HG03103 (cell line): ENCODE results near the gene ZNF408.

Experiments
- ATAC-seq: cut with Tn5 transposase; IDR thresholded peaks from one replicate; pipeline ENCODE4 v1.9.1; 2021; ENCODE audit warnings: low read depth; ENCODE audit not compliant: unreplicated experiment

The ZNF408 gene

DNA sequence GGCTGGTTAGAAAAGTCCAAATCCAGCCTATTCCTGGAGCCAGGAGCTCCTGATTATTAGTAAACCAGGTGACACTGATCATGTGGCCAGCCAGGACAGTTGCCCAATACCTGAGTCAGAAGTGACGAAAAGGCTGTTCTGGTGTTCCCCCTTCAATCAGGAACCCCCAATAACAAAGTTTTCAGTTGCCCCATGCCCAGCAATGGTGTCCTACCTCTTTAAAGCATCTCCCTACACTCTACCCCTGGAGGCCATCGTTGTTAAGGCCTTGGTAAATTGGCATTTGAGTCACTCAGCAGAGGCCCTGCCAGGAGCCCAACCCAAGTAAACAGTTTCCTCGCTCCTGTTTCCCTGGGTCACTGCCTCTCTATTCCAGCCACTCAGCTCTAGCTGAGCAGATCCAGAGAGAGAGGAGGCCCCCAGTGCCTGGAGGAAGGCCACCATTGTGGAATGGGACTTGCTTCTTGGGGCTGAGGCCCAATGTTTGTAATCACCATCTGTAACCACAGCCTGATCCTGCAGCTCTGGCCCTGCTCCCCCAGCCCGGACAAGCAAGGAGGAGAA, 25.5 kb upstream of the ZNF408 start:
- ATAC-seq, result no peak

DNA sequence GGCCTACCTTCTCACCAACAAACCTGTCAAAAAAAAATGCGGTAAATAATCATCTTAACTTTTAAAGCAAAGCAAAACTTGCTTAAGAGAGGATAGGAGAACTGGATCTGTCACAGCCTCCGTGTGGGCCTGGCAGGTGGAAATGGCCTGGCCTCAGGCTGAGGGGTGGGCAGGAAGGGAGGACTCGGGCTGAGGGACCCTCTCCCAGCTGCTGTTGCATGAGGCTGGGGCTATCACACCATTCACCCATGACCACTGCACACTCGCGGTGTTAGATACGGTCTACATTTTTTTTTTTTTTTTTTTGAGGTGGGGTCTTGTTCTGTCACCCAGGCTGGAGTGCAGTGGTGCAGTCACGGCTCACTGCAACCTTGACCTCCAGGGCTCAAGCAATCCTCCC, 24.9 kb upstream of the ZNF408 start:
- no peak for ATAC-seq

DNA sequence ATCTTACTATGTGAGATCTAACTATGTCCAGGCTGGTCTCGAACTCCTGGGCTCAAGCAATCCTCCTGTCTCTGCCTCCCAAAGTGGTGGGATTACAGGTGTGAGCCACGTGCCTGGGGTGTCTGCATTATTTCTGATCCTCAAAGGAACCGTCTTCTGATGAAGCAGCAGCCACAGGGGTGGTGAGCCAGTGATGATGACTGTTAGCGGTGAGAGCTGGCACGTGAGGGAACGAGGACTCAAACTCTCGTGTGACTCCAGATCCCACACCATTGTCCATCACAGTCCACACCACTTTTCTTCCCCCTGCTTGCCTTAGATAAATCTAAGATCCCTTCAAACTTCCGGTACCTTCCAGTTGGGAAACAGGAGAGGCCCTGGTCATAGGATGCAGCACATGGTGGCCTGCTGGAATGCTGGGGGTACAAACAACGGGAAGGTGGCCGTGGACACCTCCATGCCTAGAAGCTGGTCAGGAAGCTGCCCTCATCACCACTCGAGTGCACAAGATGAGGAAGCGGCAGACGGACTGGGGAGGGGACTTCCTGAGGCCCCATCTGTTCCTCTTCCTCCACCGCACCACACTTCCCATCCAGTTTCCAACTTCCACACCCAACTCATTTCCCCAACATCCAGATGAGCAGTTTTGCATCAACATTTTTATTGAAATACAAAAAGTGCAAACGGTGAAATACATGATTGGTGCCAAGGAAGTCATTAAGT, 24.2 kb upstream of the ZNF408 start:
- no peak for ATAC-seq

DNA sequence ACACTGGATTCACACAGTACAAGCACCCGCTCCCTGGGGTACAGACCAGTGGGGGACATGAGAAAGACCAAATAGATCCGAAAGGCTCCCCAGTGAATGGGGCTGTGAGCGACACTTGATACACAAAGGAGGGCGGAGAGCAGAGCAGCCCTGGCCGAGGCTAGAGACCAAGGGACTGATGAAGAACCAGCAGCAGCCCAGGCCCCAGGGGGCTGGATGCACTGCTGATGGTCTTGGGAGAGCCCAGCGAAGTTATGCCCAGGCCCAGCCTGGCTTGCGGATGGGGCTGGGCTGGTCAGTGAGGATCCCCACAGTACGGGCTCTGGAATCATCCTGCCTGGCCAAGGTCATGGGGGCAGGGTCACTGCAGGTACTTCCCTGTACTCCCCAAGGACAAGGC, 23.7 kb upstream of the ZNF408 start:
- no peak for ATAC-seq

DNA sequence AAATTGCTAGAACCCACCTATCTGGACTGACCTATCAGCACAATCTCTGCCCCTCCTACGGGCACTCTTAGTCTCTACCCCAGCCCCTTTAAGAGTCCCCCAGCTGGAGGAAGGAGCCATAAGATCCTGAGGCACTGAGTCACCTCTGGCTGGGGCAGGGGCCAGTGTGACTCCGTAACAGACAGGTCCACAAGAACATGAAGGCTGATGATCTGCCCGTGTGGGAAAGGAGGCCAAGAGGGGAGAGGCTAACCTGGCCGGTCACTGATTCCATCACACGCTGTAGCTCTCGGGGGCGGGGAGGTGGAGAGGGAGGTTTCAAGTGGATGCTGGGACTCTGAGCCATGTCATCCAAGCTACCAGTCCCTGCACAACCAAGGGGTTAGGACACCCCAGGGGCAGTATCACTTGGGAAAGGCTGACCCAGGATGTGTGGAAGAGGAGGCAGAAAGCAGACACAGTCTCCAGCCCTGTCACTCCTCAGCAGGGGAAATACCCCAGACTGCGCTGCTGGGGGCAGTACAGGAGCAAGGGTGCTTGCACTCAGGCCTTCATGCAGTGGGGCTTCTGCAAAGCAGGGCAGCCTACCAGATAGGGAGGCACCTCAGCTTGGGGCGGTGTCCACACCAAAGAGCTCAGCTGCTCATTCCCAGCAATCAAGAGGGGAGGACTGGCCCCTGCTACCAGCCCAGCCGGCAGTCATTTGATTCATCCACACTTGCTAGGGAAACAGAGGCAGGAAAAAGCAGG, 22.7 kb upstream of the ZNF408 start:
- ATAC-seq, result no peak

DNA sequence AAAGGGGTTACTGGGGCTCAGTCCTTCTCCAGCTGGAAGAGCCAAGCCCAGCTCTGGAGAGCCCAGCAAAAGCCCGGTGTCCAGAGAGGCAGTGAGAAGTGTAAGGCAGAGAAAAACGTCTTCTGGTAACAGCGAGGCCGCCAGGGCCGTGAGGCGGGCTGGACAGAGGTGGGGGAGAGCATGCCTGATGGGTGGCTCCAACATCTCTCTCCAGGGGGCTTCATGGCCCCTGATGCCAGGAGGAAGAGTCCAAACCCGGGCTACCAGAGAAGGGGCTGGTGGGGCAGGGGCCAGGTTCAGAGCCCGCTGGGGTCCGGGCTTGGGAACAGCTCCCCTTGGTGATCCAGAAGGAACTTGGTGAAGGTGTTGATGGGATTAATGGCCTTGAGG, 22.1 kb upstream of the ZNF408 start:
- no peak for ATAC-seq

DNA sequence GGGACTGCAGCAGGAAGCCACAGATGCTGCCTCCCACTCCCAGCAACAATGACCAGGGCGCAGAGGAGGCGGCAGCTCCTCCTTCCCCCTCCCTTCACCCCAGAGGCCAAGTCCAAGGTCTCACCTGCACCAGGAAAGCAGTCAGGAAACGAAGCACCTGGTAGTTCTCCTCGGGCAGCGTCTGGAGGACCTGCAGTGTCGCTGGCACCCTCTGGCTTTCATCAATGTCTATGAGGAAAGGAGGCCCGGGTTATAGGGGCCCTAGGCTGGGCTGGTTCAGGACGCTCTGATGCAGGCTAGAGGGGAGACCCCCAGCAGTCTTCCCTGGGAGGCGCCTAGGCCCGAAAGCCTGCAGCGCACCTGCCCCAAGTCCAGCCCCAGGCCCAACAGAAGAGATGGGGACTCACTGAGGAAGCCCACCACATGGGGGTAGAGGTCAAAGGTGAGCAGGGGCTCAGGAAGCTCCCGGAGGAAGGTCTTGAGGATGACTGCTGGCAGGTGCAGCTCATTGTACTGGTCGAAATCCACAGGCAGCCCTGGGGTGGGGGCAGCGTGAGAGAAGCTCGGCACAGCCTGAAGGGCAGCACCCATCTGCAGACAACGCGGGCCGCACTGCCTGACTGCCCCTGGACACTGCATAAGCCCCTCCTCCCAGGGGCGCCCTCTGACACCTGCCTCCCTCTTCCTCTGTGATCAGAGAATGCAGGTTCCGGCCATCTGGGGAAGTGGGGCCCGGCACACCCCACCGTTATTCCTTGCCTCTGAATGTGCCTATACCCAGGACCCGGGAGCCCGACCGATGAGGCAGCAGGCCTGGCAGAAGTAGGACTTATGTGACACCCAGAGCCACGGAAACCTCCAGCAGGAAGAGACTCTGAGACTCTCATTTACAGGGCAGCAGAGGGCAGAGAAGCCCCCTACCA, 21.3 kb upstream of the ZNF408 start:
- no peak for ATAC-seq

DNA sequence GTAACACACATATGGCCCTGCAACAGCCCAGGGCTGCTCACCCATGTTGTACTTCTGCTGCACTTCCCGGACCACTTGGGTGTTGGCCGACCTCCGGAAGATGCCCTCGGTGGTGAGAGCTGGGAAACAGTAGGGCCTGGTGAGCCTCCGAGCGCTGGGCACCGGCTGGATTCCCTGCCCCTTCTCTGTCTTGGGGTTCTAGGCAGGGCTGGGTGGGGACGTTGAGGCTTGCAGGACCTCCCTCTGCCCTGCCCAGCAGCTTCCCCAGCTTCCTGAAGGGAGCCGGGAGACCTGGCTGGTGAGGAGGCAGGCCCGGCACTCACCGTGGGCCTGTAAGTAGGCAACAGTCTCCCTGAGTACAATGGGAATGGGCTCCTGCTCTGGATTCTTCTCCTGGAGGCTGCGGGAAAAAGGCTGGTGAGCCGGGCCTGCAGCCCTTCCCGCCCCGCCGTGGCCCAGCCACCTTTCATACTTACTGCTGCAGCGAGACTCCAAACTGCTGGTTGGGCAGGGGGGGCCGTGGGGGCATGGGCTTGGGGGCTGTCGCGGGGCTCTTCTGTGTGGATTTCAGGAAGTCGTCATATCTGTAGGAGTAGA, 20.6 kb upstream of the ZNF408 start:
- no peak for ATAC-seq

DNA sequence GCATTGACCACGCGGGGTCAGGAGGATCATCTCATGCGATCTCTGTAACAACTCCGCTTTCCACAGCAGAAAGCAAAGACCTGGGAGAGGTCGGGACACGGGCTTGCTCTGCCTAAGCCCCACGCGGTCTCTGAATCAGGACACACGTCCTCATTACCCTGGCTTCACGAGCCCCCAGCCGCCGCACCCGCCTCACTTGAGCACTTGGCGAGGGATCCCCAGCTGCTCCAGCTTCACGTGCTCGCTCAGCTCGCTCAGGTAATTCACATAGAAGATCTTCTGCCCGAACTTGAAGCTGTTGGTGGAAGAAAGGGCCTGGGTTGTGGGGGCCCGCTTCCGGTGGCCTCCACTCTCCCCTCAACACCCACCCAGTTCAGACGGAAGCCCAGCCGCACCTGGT, 20.0 kb upstream of the ZNF408 start:
- no peak for ATAC-seq

DNA sequence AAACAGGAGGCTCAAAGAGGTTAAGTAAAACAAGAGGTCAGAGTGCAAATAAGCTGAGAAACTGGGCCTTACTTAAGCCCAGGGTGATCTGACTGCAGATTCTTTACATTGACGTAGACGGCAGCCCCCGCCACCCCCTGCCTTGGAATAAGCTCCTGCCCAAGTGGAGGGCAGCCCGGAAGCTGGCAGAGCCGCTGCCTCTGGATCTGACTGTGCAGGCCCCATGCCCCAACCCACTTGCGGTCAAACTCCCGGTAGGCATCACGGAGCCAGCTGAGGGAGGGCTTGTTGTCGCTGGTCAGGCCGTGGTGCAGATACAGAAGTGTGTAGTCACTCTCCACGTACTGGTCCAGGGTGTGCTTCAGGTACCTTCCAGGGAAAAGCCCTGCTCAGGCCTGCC, 19.0 kb upstream of the ZNF408 start:
- no peak for ATAC-seq

DNA sequence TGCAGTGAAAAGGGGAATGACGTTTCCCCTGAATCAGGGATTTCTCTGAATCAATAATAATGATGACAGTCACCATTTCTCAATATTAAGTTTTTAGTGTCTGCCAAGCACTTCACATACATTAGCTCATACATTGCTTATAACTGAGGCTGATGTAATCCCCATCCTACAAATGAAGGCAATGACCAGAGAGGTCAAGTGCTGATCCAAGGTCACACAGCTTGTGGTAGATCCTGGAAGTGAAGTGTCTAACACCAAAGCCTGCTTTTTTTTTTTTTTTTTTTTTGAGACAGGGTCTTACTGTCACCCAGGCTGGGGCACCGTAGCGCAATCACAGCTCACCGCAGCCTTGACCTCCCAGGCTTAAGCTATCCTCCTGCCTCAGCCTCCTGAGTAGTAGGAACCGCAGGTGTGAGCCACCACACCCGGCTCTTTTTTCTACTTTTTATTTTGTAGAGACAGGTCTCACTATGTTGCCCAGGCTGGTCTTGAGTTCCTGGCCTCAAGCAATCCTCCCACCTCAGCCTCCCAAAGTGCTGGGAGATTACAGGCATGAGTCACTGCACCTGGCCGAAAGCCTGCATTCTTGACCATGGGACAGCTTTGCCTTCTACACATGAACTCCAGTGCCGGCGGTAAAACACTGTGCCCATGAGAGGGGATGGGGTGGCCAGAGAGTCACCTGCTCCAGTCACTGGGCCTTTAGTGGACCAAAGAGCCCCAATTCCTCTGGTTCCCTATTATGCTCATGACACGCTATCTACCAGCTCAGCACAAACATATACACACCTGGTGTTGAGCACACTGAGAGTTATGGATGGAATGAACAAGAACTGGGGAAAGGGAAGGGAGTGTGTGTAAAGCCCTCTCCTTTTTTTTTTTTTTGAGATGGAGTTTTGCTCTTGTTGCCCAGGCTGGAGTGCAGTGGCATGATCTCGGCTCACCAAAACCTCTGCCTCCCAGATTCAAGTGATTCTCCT, 17.8 kb upstream of the ZNF408 start:
- ATAC-seq, result no peak

DNA sequence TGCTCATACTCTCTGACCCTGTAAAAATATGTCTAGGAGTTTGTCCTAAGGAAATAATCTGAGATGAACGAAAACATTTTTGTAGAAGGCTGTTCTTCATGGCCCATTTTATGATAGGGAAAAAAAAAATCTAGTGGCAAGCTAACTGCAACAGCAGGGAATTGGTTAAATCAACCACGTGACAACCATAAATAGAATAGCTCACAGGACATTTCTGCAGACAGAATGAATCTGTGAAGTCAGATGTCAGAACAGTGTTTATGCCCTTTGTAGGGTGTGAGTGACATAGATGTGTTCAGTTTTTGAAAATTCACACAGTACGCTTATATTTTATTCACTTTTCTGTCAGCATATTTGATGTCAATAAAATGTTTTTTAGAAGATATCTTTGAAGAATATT, 16.5 kb upstream of the ZNF408 start:
- ATAC-seq, result no peak

DNA sequence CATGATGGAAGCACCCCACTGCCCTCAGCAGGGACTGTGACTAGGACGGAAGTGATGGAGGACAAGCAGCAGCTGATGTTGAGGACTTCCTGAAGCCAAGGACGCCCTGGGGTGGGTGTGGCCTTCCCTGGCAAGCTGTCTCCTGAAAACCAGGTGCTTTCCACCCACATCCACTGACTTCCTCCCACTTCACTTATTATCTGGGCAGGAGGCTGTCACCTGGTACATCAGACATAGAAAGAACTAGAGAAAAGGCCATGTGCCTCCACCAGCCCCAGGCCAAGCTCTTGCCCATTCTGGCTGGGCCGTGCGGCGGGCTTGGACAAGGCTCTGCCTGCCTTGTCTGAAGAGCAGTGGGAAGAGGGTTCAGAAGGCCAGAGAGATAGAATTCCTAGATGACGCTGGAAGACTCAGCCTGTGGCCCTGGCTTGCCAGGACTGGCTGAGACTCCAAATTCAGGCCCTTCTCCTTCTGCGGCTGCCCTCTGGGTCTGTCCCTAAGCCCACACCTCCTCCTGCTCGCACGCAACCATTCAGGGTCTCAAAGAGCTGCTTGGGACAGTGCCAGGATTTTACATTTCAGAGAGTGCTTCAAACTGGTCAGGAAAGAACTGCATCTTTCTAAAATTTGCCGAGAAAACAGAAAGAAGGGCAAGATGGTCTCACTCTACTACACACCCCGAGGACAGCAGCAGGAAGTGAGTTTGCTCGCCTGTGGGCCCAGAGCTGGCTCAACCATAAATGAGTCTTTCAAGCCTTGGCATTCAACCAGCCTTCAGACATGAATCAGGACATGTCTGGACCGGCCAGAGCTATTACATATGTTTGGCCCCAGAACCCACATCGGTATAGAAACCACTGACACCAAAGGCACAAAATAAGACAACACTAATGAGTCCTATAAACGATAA, 13.7 kb upstream of the ZNF408 start:
- no peak for ATAC-seq

DNA sequence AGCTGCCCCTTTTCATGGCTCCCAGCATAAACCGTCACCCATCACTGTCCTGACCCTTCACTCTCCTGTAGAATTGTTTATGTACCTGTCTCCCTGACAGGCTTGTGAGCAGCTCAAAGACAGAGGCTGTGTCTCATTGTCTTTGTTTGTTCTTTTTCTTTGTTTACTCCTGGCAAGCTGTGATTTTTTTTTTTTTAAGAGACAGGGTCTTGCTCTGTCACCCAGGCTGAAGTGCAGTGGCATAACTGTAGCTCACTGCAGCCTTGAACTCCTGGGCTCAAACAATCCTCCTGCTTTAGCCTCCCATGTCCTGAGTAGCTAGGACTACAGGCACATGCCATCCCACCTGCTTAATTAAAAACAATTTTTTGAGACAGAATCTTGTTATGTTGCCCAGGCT, 10.1 kb upstream of the ZNF408 start:
- ATAC-seq, result no peak

DNA sequence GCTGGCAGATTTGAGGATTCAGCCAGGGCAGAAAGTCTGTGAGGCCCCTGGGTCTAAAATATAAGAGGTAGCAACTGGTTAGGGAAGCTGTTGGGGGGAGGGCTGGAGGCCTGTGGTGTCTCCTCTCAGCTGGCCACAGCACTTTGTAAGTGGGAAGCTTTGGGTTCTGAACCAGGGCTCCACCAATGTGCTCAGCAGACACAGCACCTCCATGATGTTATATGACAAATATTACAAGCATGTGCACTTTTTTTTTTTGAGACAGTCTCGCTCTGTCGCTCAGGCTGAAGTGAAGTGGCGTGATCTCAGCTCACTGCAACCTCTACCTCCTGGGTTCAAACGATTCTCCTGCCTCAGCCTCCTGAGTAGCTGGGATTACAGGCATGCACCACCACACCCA, 8.4 kb upstream of the ZNF408 start:
- ATAC-seq, result no peak

DNA sequence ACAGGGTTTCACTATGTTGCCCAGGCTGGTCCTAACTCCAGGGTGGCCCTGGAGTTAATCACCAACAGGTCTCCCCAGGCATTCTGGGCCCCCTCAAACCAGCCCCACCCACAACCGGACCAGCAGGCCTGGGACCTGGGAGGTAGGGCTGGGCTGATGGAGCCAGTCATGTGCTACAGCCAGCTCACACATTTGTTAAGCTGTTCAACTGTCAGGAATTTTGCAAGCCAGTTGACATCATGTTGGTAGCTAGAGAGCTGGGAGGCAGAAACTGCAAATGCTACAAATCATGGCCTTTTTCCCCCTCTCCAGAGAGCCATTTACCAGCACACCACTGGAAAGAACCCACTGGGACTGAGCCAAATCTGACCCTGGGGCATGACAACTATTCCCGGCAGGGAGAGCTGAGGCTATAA, 7.2 kb upstream of the ZNF408 start:
- ATAC-seq, result no peak

DNA sequence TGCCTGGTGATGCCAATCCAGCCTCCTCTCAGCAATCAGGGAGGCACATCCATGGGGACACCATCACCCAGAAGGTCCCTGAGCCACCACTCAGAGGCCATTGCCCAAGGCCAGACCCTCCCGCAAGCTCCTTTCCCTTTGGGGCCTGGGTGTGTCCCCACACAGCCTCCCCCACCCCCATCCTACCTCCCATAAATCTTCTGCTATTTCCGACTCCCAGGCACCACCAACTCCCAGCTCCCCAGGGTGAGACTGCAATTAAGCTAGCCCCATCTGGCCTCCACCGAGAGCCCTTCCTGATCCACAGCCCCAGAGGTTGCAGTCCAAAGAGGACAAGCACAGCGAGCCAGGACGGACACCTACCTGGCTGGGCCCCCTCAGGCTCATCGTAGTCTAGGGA, 6.8 kb upstream of the ZNF408 start:
- no peak for ATAC-seq

DNA sequence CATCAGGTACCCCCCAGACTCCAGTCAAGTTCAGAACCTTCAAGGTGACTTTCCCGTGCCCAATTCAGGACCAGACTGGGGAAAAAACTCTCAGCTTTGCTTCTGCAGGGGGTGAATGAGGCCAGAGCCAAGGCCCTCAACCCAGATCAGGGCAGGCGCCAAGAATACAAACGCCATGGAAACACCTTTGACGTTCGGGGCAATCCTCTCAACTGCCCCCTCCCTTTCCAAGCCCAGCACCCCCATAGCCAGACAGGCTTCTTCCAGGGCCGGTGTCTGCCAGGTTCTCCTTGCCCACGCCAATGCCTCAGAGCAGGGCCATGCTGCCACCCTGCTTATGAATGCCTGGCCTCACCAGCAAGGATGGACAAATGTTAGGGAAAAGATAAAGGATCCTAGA, 6.2 kb upstream of the ZNF408 start:
- ATAC-seq, result no peak
